Progenitor cell of endocrine pancreas (in vitro differentiated cells): ENCODE measurements around the gene CBY2. TPM values are rescaled to one million over a fixed set of nuclear protein-coding genes. Genes with fewer than 3 reads are reported as not detected.

Experiments used
- DNase-seq: peaks from one replicate; pipeline ENCODE4 v3.0.0; 2021; ENCODE audit warnings: low spot score; ENCODE audit not compliant: unreplicated experiment
- H3K27ac Mint-ChIP-seq: 2 replicates; pipeline ENCODE4 v1.8.0; 2021; ENCODE audit warnings: mild to moderate bottlenecking, moderate library complexity, mixed read lengths
- H3K27me3 Mint-ChIP-seq: 2 replicates; pipeline ENCODE4 v1.8.0; 2021; ENCODE audit warnings: mixed read lengths
- H3K36me3 Mint-ChIP-seq: 2 replicates; pipeline ENCODE4 v1.8.0; 2022; ENCODE audit warnings: mixed read lengths; ENCODE audit not compliant: insufficient read depth
- H3K4me1 Mint-ChIP-seq: 2 replicates; pipeline ENCODE4 v1.8.0; 2021; ENCODE audit warnings: low read depth, mixed read lengths
- H3K4me3 Mint-ChIP-seq: 2 replicates; pipeline ENCODE4 v1.8.0; 2021; ENCODE audit warnings: low read depth, mild to moderate bottlenecking, moderate library complexity, mixed read lengths
- H3K9me3 Mint-ChIP-seq: 2 replicates; pipeline ENCODE4 v1.8.0; 2021; ENCODE audit warnings: low read depth, mixed read lengths
- total RNA-seq: library from RNA; stranded (reverse); gene quantifications from 2 replicates; pipeline ENCODE4 v1.2.1, GENCODE V29; 2021
- TF ChIP-seq, protein P1 (sequence below): fragments of 200-600 bp; sonication (generic); IDR thresholded peaks from one replicate; pipeline ENCODE4 v1.5.0; 2021; ENCODE audit warnings: antibody characterized with exemption, mild to moderate bottlenecking; ENCODE audit not compliant: unreplicated experiment

The CBY2 gene
- total RNA-seq, 1 donor from 2014 or later = not detected

DNA sequence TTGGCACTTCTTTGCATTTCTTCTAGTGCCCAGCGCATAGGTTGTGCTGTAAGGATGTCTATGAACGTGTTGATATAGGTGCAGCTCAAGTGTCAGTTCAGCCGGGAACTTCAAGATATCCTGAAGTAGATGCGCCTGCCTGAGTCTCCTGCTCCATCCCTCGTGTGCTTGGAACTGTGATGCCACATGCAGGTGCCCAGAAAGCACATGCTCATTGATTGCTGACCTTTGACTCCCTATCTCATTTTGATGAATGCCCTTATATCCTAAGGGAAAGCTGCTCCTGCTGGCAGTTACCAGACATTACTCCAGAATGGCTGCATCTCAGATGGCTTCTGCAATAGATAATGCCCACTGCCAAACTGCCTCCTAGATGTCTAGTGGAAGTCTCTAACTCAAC, 40.9 kb downstream of the CBY2 start:
- H3K4me3 Mint-ChIP-seq = no peak overlapping the region
- TF ChIP-seq, protein P1, sequence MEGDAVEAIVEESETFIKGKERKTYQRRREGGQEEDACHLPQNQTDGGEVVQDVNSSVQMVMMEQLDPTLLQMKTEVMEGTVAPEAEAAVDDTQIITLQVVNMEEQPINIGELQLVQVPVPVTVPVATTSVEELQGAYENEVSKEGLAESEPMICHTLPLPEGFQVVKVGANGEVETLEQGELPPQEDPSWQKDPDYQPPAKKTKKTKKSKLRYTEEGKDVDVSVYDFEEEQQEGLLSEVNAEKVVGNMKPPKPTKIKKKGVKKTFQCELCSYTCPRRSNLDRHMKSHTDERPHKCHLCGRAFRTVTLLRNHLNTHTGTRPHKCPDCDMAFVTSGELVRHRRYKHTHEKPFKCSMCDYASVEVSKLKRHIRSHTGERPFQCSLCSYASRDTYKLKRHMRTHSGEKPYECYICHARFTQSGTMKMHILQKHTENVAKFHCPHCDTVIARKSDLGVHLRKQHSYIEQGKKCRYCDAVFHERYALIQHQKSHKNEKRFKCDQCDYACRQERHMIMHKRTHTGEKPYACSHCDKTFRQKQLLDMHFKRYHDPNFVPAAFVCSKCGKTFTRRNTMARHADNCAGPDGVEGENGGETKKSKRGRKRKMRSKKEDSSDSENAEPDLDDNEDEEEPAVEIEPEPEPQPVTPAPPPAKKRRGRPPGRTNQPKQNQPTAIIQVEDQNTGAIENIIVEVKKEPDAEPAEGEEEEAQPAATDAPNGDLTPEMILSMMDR = no peak

GRCh38 chr13:45744979-45745378, 42.9 kb downstream of the CBY2 start:
- no peak overlapping the region for H3K4me3 Mint-ChIP-seq
- peak overlapping the region; percentile 30 for H3K27ac Mint-ChIP-seq
- no peaks in the 10 kb centered on the region for H3K9me3 Mint-ChIP-seq
- H3K4me1 Mint-ChIP-seq = no peaks in the 10 kb centered on the region
- TF ChIP-seq, protein P1 = no peak
- no peak for DNase-seq
- no peaks in the 10 kb centered on the region for H3K36me3 Mint-ChIP-seq
- H3K27me3 Mint-ChIP-seq = peaks cover 10% of the 10 kb centered on the region

More for the DNA sequence above, 40.9 kb downstream of the CBY2 start:
- no peaks in the 10 kb centered on the region for H3K36me3 Mint-ChIP-seq
- peaks cover under 1% of the 10 kb centered on the region for H3K27me3 Mint-ChIP-seq
- no peak for DNase-seq
- no peaks in the 10 kb centered on the region for H3K4me1 Mint-ChIP-seq
- no peak overlapping the region for H3K27ac Mint-ChIP-seq
- H3K9me3 Mint-ChIP-seq = no peaks in the 10 kb centered on the region

- Mint-ChIP-seq H3K27ac (no peak overlapping the region), H3K4me1 (peaks cover 2% of the 10 kb centered on the region), H3K27me3 (peaks cover 13% of the 10 kb centered on the region), H3K4me3 (no peak overlapping the region), H3K9me3 (no peaks in the 10 kb centered on the region), H3K36me3 (no peaks in the 10 kb centered on the region)
- no peak for DNase-seq
- TF ChIP-seq, protein P1 = no peak
These were observed 45.0 kb downstream of the CBY2 start for GRCh38 chr13:45747071-45747470.

GRCh38 chr13:45748941-45749759, 47.0 kb downstream of the CBY2 start:
- Mint-ChIP-seq H3K9me3 (no peaks in the 10 kb centered on the region), H3K27me3 (peaks cover 13% of the 10 kb centered on the region), H3K4me3 (no peak overlapping the region), H3K27ac (no peak overlapping the region), H3K4me1 (peaks cover 2% of the 10 kb centered on the region), H3K36me3 (no peaks in the 10 kb centered on the region)
- TF ChIP-seq, protein P1 = no peak
- DNase-seq = no peak

DNA sequence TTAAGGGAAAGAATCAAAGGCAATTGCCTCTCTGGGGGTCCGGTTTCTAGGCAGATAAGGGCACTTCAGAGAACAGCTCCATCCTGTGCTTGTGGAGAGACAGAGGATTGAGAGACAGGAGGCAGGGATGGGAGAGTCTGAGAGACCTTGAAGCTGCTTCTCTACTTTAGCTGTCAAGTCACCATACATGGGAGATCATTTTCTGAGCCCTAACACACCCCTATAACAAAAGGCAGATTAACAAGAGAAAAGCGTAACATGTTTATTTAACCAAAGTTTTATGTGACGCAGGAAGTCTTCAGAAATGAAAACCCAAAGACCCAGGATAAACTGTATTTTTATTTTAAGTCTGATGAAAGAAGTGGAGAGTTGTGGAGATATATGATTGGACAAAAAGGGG, 48.4 kb downstream of the CBY2 start:
- Mint-ChIP-seq H3K4me1 (peaks cover 2% of the 10 kb centered on the region), H3K9me3 (no peaks in the 10 kb centered on the region), H3K4me3 (no peak overlapping the region), H3K27ac (no peak overlapping the region), H3K27me3 (peaks cover 13% of the 10 kb centered on the region), H3K36me3 (no peaks in the 10 kb centered on the region)
- TF ChIP-seq, protein P1 = no peak
- DNase-seq = no peak
